Endothelial cell of umbilical vein (primary cell): ENCODE data around the gene NELFCD. TPM values are rescaled to one million over a fixed set of nuclear protein-coding genes. Genes with fewer than 3 reads are reported as not detected.

Experiments used
- BruUV-seq: library from RNA; stranded (reverse); fragments of 400-500 nt; replicated peaks from 2 replicates; lab custom pipeline; 2021; lab: Mats Ljungman, UMichigan
- CTCF ChIA-PET: fragments of 300-600, 350-600 bp; sonication (Branson Sonifier 250); formaldehyde crosslinking; loops from one replicate; lab custom pipeline; 2021; ENCODE audit warnings: antibody characterized with exemption, inconsistent platforms; lab: Charles Lee
- POLR2A ChIA-PET: fragments of 300-600, 350-600 bp; sonication (Branson Sonifier 250); formaldehyde crosslinking; loops from one replicate; lab custom pipeline; 2021; ENCODE audit warnings: antibody characterized with exemption, inconsistent platforms; lab: Charles Lee
- DNase-seq: peaks from one replicate; pipeline ENCODE4 v3.0.0-alpha.2; 2011; ENCODE audit warnings: low read depth, low spot score
- FAIRE-seq: peaks from 2 replicates; lab custom pipeline; 2011; peaks lifted over from hg19 to GRCh38; lab: Jason Lieb, UNC
- H2AFZ ChIP-seq: 2 replicates; pipeline ENCODE4 v1.6.0; 2012; ENCODE audit warnings: low read depth, low read length, control low read depth, inconsistent platforms
- H3K27ac ChIP-seq: 2 replicates; pipeline ENCODE4 v1.5.1; 2011; ENCODE audit warnings: low read depth, mild to moderate bottlenecking, control low read depth, low read length, moderate library complexity; ENCODE audit not compliant: insufficient read depth
- H3K27me3 ChIP-seq, 2 experiments: 2 replicates each; pipeline versions ENCODE4 v1.6.0 to v1.6.1; 2011; ENCODE audit warnings: low read length in 2 of 2, mixed read lengths in 1 of 2; ENCODE audit not compliant: control insufficient read depth in 2 of 2, insufficient read depth in 2 of 2
- H3K36me3 ChIP-seq, 2 experiments: 2 replicates in 1 of 2; 3 replicates in 1 of 2; pipeline ENCODE4 v1.5.1; 2011; ENCODE audit warnings: low read length in 2 of 2, mild to moderate bottlenecking in 1 of 2, moderate library complexity in 1 of 2; ENCODE audit not compliant: control insufficient read depth in 2 of 2, insufficient read depth in 2 of 2; ENCODE audit errors: extremely low read depth in 1 of 2
- H3K4me1 ChIP-seq: 3 replicates; pipeline ENCODE4 v1.5.1; 2011; ENCODE audit warnings: mild to moderate bottlenecking, low read length; ENCODE audit not compliant: control insufficient read depth, insufficient read depth; ENCODE audit errors: extremely low read depth
- H3K4me2 ChIP-seq: 2 replicates; pipeline ENCODE4 v1.6.1; 2011; ENCODE audit warnings: low read length, control low read depth, mixed read lengths; ENCODE audit not compliant: insufficient read depth
- H3K4me3 ChIP-seq, 3 experiments: fragments of 200-600 bp in 1 of 3; sonication (generic), shearing (Covaris generic) in 1 of 3; replicated peaks in 1 of 3; 2 replicates each; pipeline ENCODE4 v1.5.1; 2011 to 2016; ENCODE audit warnings: control low read depth in 3 of 3, low read length in 3 of 3, mild to moderate bottlenecking in 2 of 3, inconsistent platforms in 1 of 3, low read depth in 1 of 3, moderate library complexity in 1 of 3; ENCODE audit not compliant: insufficient read depth in 1 of 3
- H3K79me2 ChIP-seq: 2 replicates; pipeline ENCODE4 v1.6.0; 2012; ENCODE audit warnings: low read length, inconsistent platforms; ENCODE audit not compliant: control insufficient read depth, insufficient read depth
- H3K9ac ChIP-seq: replicated peaks from 2 replicates; pipeline ENCODE3; 2011; ENCODE audit warnings: low read length, control low read depth; ENCODE audit not compliant: insufficient read depth; ENCODE audit errors: extremely low read depth
- H3K9me1 ChIP-seq: replicated peaks from 3 replicates; pipeline ENCODE4 v1.6.0; 2011; ENCODE audit warnings: mild to moderate bottlenecking, low read length; ENCODE audit not compliant: control insufficient read depth, insufficient read depth; ENCODE audit errors: extremely low read depth
- H3K9me3 ChIP-seq: replicated peaks from 2 replicates; pipeline ENCODE4 v1.5.1; 2012; ENCODE audit warnings: low read length, inconsistent platforms; ENCODE audit not compliant: control insufficient read depth, insufficient read depth
- H4K20me1 ChIP-seq: replicated peaks from 2 replicates; pipeline ENCODE3; 2011; ENCODE audit warnings: mild to moderate bottlenecking, low read length; ENCODE audit not compliant: control insufficient read depth, insufficient read depth; ENCODE audit errors: extremely low read depth
- CTCF ChIP-seq, 2 donors: IDR thresholded peaks; 1 replicate in 1 of 2; 2 replicates in 1 of 2; pipeline ENCODE4 v1.5.1; 2011; ENCODE audit warnings: low read length in 2 of 2, mild to moderate bottlenecking in 2 of 2, moderate library complexity in 2 of 2, control low read depth in 1 of 2, inconsistent platforms in 1 of 2, low read depth in 1 of 2; ENCODE audit not compliant: insufficient read depth in 1 of 2; ENCODE audit errors: extremely low read depth in 1 of 2
- EZH2 ChIP-seq: IDR thresholded peaks from 2 replicates; pipeline ENCODE4 v1.6.1; 2012; ENCODE audit warnings: borderline replicate concordance, low read depth, mild to moderate bottlenecking, moderate library complexity, low read length, inconsistent platforms; ENCODE audit not compliant: severe bottlenecking
- FOS ChIP-seq: IDR thresholded peaks from 2 replicates; pipeline ENCODE4 v1.6.1; 2011; ENCODE audit warnings: mild to moderate bottlenecking, low read length, moderate library complexity, borderline replicate concordance; ENCODE audit not compliant: insufficient read depth
- GATA2 ChIP-seq: IDR thresholded peaks from 2 replicates; pipeline ENCODE4 v1.7.0; 2011; ENCODE audit warnings: low read depth, mild to moderate bottlenecking, moderate library complexity, mixed read lengths, low read length; ENCODE audit not compliant: insufficient read length, insufficient read depth
- JUN ChIP-seq: IDR thresholded peaks from 2 replicates; pipeline ENCODE4 v1.6.1; 2011; ENCODE audit warnings: borderline replicate concordance, low read depth; ENCODE audit not compliant: insufficient read length, insufficient read depth
- MYC ChIP-seq: IDR thresholded peaks from one replicate; pipeline ENCODE4 v1.6.1; 2011; ENCODE audit warnings: mild to moderate bottlenecking, low read depth, low read length
- POLR2A ChIP-seq: IDR thresholded peaks from 2 replicates; pipeline ENCODE4 v1.6.1; 2012; ENCODE audit warnings: low read depth, mild to moderate bottlenecking, control low read depth, low read length
- POLR2AphosphoS5 ChIP-seq: IDR thresholded peaks from 2 replicates; pipeline ENCODE4 v1.6.1; 2012; ENCODE audit warnings: low read depth, mild to moderate bottlenecking, control low read depth, low read length, moderate library complexity; ENCODE audit not compliant: insufficient read depth
- dilution Hi-C: fragments of 300-500 bp; cut with MboI; formaldehyde crosslinking; loops from one replicate; pipeline ENCODE4 v1.15.0; 2019; ENCODE audit warnings: low sequenced_read_pairs; ENCODE audit not compliant: extremely low pct_ligation_motif_present
- intact Hi-C: fragments of 100-400 bp; cut with micrococcal nuclease; formaldehyde crosslinking; loops from one replicate; pipeline ENCODE4 v1.10.0; 2022
- polyA plus RNA-seq, 4 experiments: library from polyadenylated mRNA; depleted of rRNA in 3 of 4; stranded (reverse) in 3 of 4; unstranded in 1 of 4; fragments of >200 nt; gene quantifications; 2 replicates each; pipeline versions ENCODE4 v1.2.1 to v1.2.3, GENCODE V29; 2011 to 2012; ENCODE audit warnings: missing spikeins in 1 of 4
- total RNA-seq: library from RNA; stranded (reverse); gene quantifications from 2 replicates; pipeline ENCODE4 v1.2.3, GENCODE V29; 2021
- TF ChIP-seq, protein P1 (sequence below): IDR thresholded peaks from 2 replicates; pipeline ENCODE4 v1.6.1; 2011; ENCODE audit not compliant: insufficient read depth, insufficient read length

The NELFCD gene
- total and polyA plus RNA-seq, 2 donors (not counting 3 experiments of a cell fraction or from before 2014, with no cell fraction given), result 90.1 to 92.5 TPM

GRCh38 chr20:59004493-59004762, 23.4 kb downstream of the NELFCD start:
- TF ChIP-seq JUN (no peak), MYC (no peak), FOS (no peak), GATA2 (no peak), POLR2A (no peak), CTCF (IDR thresholded peaks at IDR 0.05; ENCODE audit: extremely low read depth in 1 of 2, insufficient read depth in 1 of 2, low read depth in 1 of 2, low read length in 2 of 2) (no peak), POLR2AphosphoS5 (no peak), EZH2 (no peak)
- TF ChIP-seq, protein P1, sequence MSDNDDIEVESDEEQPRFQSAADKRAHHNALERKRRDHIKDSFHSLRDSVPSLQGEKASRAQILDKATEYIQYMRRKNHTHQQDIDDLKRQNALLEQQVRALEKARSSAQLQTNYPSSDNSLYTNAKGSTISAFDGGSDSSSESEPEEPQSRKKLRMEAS, result no peak
- Histone ChIP-seq H3K9me3 (no peaks in the 10 kb centered on the region), H3K4me1 (peaks cover 20% of the 10 kb centered on the region), H4K20me1 (no peaks in the 10 kb centered on the region), H3K4me3 (no peak overlapping the region), H3K79me2 (peaks cover 42% of the 10 kb centered on the region), H2AFZ (no peak overlapping the region), H3K27ac (no peak overlapping the region), H3K27me3 (no peaks in the 10 kb centered on the region), H3K9ac (no peak overlapping the region), H3K9me1 (no peaks in the 10 kb centered on the region), H3K4me2 (no peak overlapping the region), H3K36me3 (peaks cover 0 to 28% of the 10 kb centered on the region in 2 experiments)
- FAIRE-seq, result no peak
- no TSS peak for BruUV-seq
- DNase-seq, result no peak
- intact Hi-C loops, result no loop called here
- ChIA-PET POLR2A (interaction anchor here (1.1 kb wide), 1 partner anchor 29 kb away, joined by 3 read pairs; no protein-coding TSS in a partner anchor), CTCF (no interaction called here)
- dilution Hi-C loops, result no loop called here
